GM18951 (cell line): ENCODE results near the gene SULF2.

Source experiments
- POLR2A ChIP-seq: IDR thresholded peaks from 4 replicates; pipeline ENCODE4 v1.6.1; 2011; ENCODE audit warnings: mild to moderate bottlenecking; ENCODE audit not compliant: insufficient read length, insufficient read depth; ENCODE audit errors: extremely low read depth
- in situ Hi-C: fragments of 300-500 bp; cut with MboI; formaldehyde crosslinking; loops from one replicate; pipeline ENCODE4 v1.12.0; 2022; ENCODE audit warnings: low sequenced_read_pairs, mixed read lengths, inconsistent platforms; ENCODE audit not compliant: unreplicated experiment

The SULF2 gene

DNA sequence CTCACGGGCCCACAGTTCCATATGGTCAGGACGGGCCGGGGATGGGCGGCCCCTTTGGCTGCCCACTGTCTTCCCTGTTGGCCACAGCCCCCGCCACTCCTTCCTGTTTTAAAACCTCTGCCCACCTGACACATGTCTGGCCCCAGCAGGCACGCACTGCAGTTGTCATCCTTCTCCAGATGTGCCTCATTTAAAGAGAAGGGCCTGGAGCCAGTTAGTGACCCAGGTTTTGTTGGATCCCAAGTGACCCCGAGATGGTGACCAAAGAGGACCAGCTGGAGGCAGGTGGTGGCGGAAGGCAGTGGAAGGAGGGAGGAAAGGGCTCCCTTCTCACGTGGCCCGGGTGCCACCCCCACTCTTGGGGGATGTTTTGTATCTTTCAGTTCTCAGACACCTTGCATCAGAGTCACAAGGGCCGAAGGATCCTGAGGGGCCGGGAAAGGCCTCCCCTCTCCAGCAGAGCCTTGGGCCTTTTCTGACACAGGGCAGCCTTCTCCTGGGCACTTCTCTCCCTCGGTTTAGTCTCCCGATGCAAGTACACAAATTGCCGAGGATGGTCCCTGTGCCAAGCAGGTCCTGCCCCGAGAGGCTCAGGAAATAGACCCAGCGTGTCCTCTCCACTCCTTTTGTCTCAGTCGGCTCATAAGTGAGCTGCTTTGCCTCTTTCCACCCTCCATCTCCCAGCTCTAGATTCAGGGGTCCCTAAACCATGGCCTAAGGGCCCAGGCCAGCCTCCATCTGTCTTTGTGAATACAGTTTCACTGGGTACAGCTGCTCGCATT is 117.6 kb downstream of the SULF2 start:
- in situ Hi-C loops = no loop called here
- TF ChIP-seq POLR2A = no peak

DNA sequence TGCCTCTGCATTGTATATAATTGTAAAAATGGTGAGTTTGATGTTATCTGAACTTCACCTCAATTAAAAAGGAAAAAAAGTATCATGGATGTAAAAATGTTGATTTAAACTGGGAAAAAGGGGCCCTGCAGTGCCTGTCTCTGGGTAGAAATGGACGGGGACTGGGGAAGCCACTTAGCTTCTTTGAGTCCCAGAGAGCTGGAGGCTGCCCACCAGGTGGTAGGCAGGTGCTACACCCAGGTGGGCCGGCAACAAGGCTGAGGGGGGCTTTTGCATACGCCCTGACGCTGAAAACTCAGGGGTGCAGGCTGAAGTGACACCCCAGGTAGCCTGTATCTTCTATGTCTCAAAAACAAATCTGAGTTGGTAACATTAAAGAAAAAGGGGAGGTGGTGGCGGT is 118.2 kb downstream of the SULF2 start:
- in situ Hi-C loops = no loop called here

DNA sequence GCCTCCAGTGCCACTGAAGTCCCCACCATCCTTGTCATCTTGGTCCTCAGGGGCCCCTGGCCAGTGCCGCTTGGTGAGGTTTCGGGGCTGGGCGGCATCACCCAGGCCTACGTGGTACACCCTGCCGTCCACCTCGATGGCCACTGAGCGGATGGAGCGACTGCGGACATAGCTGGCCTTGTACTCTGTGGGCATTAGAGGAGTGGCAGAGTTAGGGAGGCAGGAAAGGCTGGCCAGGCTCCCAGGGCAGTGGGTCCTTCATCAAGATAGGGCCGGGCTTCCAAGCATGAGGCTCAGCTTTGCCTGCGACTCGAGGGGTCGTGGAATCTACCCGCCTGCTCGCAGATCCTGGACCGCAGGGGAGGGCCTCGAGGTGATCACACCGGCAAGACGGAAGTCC is 119.0 kb downstream of the SULF2 start:
- no peak for TF ChIP-seq POLR2A
- in situ Hi-C loops = no loop called here

More for the DNA sequence above, 118.2 kb downstream of the SULF2 start:
- TF ChIP-seq POLR2A = no peak

DNA sequence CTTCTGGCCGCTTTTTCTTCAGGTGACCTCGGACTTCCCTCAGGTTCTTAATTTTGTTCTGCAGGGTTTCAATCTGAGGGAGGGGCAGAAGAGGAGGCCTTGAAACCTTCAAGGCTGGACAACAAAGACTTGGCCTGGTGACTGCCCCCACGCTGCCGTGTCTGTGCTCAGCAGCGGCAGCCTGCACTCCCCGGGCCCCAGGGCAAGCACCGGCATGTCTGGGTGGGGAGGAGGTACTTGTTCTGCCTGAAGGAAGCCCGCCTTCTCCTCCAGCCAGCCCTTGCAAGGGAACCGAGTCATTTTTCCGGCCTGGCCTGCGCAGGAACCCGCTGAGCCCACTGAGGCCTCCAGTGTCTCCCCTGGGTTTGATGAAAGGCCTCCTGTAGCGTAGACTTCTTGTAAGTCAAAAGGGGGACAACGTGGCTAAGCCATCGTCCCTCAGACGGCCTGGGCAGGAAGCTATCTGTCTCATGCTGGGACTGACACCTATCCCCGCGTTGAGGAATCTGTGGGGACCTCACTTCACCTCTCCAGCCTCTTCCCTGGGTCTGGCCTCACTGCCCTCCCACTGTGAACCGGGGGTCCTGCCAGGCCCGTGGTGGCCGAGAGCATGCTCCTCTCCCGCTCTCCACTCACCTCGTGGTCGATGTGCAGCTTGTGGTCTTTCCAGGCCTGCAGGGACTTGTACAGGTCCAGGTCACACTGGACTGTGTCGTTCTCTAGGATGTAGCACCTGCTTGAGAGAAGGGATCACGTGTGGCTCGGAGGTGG is 119.9 kb downstream of the SULF2 start:
- in situ Hi-C loops = no loop called here
- no peak for TF ChIP-seq POLR2A

DNA sequence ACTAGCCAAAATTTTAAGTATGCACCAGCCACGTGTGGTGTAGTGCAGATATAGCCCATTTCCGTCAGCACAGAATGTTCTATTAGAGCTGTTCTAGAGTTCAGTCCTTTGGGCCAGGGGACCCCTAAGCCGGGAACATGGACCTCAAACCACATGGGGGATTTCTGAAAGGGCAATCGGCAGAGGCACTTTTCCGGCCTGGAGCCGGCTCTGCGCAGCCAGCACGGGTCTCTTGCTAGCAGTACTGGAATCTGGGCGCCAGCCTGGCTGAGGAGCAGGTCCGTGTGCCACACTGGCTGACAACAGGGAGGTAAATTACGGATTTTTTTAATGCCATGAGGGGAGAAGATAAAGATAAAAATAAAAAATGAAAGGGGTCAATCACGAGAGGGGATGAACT is 120.5 kb downstream of the SULF2 start:
- in situ Hi-C loops = no loop called here
- no peak for TF ChIP-seq POLR2A

DNA sequence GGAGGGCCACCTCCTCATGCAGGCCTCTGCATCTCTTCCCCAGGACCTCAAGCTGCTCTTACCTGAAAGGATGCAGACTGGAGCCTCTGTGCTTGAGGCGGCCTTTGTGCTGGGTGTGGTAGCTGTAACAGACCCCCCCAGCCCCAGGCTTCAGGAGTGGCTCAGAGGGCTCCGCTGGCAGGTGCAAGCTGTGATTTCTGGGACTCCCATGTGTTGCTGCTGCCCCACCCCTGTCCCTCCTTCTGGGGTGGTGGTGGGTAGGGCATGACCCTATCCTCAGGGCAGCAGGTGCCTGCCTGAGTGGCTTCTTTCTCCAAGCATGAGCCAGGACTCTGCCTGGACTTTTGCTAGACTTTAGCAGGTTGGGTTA is 121.2 kb downstream of the SULF2 start:
- in situ Hi-C loops = no loop called here
- no peak for TF ChIP-seq POLR2A

DNA sequence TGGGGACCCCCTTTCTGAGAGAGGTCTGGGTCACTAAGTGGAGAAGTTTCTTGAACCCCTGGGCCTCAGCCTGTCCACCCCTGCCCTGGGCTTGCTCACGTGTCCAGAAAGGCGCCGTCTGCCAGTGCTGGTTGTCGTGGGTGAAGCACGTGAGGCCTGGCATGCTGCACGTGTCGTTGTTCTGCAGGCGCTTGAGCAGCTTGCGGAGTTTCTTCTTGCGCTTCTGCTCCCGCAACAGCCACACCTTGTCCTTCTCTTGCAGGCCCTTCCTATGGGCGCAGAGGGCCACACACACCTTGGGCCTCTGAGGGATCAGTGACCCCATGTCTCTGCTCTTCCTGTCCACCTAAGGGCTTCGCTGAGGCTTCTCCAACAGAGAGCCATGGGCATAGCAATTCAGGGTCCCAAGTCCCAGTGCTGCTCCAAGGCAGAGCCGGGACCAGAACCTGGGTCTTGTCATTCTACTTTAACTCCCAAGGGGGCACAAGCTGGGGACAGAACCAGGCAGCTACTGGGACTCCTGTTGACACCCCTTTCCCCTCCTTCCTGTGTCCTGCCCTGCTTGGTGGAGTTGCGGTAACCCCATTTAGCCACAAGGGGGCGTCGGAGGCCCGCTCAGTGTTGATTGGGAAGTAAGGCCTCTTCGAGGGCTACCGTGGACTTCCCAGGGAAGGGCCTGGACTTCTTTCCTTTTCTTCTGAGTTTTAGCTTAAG is 121.8 kb downstream of the SULF2 start:
- in situ Hi-C loops = no loop called here
- TF ChIP-seq POLR2A = no peak

DNA sequence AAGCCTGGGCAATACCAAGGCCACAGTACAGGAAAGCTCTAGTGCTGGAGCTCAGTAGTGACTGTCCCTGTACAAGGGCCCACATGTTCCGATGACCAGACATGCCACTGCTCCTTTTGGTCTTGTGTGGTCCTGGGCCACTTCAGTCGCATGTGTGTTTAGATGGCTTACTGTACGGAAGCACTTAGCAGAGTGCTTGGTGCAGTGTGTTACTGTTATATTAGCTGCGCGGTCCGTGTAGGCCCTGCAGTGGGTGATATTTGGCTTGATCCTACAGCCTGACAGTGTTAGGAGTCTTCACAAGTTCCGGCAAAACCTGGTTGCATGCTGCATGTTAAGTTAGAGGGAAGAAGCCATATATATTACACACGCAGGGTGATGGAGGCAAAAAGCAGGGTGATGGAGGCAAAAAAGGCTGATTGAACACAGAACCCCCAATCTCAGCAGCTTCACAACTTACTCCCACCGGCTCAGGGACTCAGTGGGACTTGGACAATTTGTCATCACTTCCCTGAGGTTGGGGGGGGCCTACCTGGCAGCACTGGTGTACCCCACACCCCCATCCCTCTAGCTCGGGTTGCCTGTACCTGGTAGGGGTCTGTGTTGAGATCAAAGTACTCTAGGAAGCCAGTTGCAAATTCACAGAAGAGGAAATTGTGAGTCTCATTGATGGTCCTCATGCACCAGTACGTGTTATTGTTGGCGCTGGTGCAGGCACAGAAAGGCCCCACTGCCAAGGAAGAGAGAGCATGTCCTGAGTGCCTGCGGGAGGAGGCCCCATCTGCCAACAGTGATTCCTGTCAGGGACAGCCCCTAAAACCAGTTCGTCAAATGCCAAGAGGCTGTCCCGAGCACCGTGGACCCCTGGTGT is 122.6 kb downstream of the SULF2 start:
- TF ChIP-seq POLR2A = peak; percentile 4
- in situ Hi-C loops = no loop called here

DNA sequence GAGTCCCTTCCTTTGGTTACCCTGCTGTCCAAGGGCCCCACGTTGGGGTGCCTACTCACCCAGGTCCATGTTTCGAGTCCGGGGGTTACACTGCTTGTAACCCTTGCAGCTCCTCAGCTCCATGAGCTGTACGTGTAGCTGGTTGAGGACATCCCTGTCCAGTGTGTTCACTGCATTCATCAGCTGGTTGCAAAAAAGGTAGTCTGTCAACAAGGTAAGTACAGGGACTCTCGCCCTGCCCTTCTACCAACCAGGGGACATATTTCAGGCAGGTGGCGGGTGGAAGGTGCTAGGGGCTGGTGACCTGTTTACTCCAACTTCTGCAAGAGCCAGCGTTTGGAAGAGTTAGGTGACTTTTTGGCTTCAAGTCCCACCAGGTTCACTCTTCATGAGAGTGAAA is 123.6 kb downstream of the SULF2 start:
- in situ Hi-C loops = no loop called here
- peak; percentile 6 for TF ChIP-seq POLR2A

DNA sequence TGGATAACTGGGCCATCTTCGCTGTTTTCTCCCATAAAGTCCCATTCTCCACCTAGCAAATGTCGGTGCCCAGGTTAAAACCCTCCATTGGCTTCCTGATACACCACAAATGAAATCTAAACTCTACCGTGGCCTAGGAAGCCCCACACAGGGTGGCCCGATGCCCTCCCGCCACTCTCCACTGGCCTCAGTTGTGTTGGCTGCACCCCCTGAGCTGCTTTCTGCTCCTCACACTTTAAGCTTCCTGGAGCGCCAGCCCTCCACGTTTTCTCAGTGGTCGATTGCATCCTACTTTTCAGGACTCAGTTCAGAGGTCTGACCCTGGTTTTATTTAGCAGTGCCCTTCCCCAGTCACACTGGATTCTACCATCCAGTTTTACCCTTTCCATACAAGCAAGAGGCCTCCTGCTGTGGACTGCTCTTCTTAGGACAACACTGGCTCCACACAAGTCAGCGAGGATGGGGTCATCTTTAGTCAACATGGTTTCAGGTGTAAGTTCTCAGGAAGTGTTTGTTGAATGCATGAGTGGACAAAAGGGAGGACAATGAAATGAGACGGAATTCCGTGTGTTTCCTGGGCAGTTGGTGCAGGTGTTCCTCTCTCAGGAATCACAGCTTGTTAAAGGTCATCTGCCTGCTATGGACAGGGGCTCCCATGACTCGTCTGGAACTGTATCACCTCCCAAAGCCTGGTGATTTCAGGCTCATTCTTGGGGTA is 124.1 kb downstream of the SULF2 start:
- TF ChIP-seq POLR2A = no peak
- in situ Hi-C loops = no loop called here

DNA sequence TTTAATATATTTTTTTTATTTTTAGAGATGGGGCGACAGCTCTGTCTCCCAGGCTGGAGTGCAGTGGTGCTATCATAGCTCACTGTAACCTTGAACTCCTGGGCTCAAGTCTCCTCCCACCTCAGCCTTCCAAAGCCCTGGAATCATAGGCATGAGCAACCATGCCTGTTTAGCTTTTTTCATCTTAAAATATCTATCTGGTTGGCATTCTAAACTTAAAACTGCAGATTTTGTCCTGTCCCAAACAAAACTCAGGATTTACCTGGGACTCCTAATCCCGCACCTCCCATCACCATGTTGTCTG is 124.7 kb downstream of the SULF2 start:
- TF ChIP-seq POLR2A = no peak
- in situ Hi-C loops = no loop called here

DNA sequence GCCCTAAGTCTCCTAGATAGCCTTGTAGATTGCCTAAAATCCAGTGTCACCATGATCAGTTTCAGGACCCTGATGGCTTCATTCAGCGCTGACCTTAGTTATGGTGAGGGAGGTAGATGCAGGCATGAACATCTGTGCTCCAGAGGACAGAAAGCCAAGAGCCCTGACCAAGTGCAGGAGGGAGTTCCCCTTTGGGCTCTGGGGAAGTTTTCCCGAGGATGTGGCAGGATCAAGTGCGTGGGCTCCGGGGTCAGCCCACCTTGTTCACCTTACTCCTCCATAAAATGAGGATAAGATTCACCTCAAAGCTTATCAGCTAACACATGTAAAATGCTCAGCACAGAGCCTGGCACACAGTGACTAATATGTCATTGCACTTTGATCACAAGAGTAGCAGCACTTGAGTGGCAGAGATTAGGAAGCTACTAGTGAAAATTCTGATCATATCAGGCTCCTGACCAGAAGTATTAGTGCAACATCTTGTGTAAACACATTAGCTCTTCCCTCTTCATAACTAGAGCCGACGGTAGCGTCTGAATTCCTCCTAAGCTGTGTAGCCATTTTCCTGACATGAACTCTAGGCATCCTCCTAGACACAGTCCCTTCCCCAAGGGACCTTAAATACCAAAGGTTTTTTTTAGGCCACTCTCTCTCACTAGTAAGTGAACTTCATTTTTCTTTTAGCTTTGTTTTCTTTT is 125.2 kb downstream of the SULF2 start:
- TF ChIP-seq POLR2A = peak; percentile 9
- in situ Hi-C loops = no loop called here
